Measurements from ENCODE around the gene BACH2. TPM values are rescaled to one million over a fixed set of nuclear protein-coding genes. Genes with fewer than 3 reads are reported as not detected.

Gene BACH2
- total and polyA plus RNA-seq, 2 of the 8 experiments (the other 6 are each of a cell fraction or from before 2014, with no cell fraction given), result 1.9 to 5.9 TPM

DNA sequence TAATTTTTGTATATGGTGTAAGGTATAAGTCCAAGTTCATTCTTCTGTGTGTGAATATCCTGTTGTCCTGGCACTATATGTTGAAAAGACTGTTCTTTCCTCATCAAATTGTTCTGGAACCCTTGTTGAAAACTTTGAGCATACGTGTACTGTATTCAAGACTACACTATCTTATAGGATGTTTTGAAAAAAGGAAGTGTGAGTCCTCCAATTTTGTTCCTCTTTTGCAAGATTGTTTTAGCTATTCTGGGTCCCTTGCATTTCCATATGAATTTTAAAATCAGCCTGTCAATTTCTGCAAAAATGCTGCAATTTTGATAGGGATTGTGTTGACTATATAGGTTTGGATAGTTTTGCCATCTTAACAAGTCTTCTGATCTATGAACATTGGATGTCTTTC lies 195.2 kb downstream of the BACH2 start (continued):
- TF ChIP-seq TBP (IDR thresholded peaks at IDR 0.05; ENCODE audit: low read depth, low read length) (no peak), GTF2F1 (IDR thresholded peaks at IDR 0.05; ENCODE audit: borderline replicate concordance, low read depth, low read length) (no peak), POU5F1 (IDR thresholded peaks at IDR 0.05; ENCODE audit: low read depth, low read length) (no peak), EZH2 (IDR thresholded peaks at IDR 0.05; ENCODE audit: low read depth, low read length, severe bottlenecking) (no peak), SAP30 (IDR thresholded peaks at IDR 0.05; ENCODE audit: insufficient read depth, insufficient replicate concordance, low read length) (no peak)
